Mesenchymal stem cell (in vitro differentiated cells and primary cell): ENCODE data around the gene TSPAN14.
A peak's percentile ranks its signal among the peaks of the same experiment; 100 is the strongest.
"Not testable (repeated sequence)": the region's sequence is repeated elsewhere in the genome, so short reads cannot be mapped to it uniquely, and the experiment has no call there.

Source experiments
- DNase-seq: peaks from one replicate; pipeline ENCODE4 v3.0.0-alpha.2; 2013
- H2AFZ ChIP-seq: one replicate; pipeline ENCODE4 v1.6.1; 2013; ENCODE audit warnings: low read depth, mild to moderate bottlenecking, control low read depth, inconsistent platforms, low read length, moderate library complexity
- H2AK5ac ChIP-seq: 2 replicates; pipeline ENCODE4 v1.6.1; 2013; ENCODE audit warnings: low read length, moderate library complexity, mild to moderate bottlenecking, inconsistent platforms; ENCODE audit not compliant: severe bottlenecking
- H2BK120ac ChIP-seq: one replicate; pipeline ENCODE4 v1.6.1; 2013; ENCODE audit warnings: low read depth, mild to moderate bottlenecking, inconsistent platforms, low read length, moderate library complexity
- H2BK12ac ChIP-seq, 2 experiments: one replicate each; pipeline ENCODE4 v1.6.1; 2013; ENCODE audit warnings: inconsistent platforms in 2 of 2, low read length in 2 of 2, mild to moderate bottlenecking in 2 of 2, moderate library complexity in 2 of 2, control low read depth in 1 of 2
- H2BK15ac ChIP-seq: one replicate; pipeline ENCODE4 v1.6.1; 2013; ENCODE audit warnings: mild to moderate bottlenecking, low read depth, inconsistent platforms; ENCODE audit not compliant: poor library complexity, severe bottlenecking
- H2BK5ac ChIP-seq: 2 replicates; pipeline ENCODE4 v1.6.1; 2013; ENCODE audit warnings: low read depth, mild to moderate bottlenecking, low read length, control low read depth, inconsistent platforms; ENCODE audit not compliant: poor library complexity, severe bottlenecking
- H3K14ac ChIP-seq, 2 experiments: one replicate each; pipeline ENCODE4 v1.6.1; 2013; ENCODE audit warnings: inconsistent platforms in 2 of 2, low read length in 2 of 2, control low read depth in 1 of 2, mild to moderate bottlenecking in 1 of 2, moderate library complexity in 1 of 2
- H3K18ac ChIP-seq, 2 experiments: one replicate each; pipeline ENCODE4 v1.6.1; 2013; ENCODE audit warnings: inconsistent platforms in 2 of 2, low read length in 2 of 2, control low read depth in 1 of 2, low read depth in 1 of 2, mild to moderate bottlenecking in 1 of 2
- H3K23ac ChIP-seq, 2 experiments: one replicate each; pipeline ENCODE4 v1.6.1; 2013; ENCODE audit warnings: inconsistent platforms in 2 of 2, low read length in 2 of 2, mild to moderate bottlenecking in 2 of 2, moderate library complexity in 2 of 2, control low read depth in 1 of 2
- H3K27ac ChIP-seq: 2 replicates; pipeline ENCODE4 v1.5.1; 2013; ENCODE audit warnings: mild to moderate bottlenecking, moderate library complexity, low read length, control low read depth, inconsistent platforms; ENCODE audit not compliant: poor library complexity, severe bottlenecking
- H3K27me3 ChIP-seq, 2 experiments: 2 replicates each; pipeline versions ENCODE4 v1.6.1 to v1.7.0; 2013; ENCODE audit warnings: low read length in 2 of 2, mild to moderate bottlenecking in 2 of 2, moderate library complexity in 2 of 2, control low read depth in 1 of 2, inconsistent platforms in 1 of 2; ENCODE audit not compliant: control insufficient read depth in 1 of 2, insufficient read depth in 1 of 2
- H3K36me3 ChIP-seq, 2 experiments: 2 replicates each; pipeline versions ENCODE4 v1.6.1 to v1.7.0; 2013; ENCODE audit warnings: low read length in 2 of 2, control low read depth in 1 of 2, inconsistent platforms in 1 of 2, low read depth in 1 of 2, mild to moderate bottlenecking in 1 of 2; ENCODE audit not compliant: insufficient read depth in 2 of 2, control insufficient read depth in 1 of 2
- H3K4ac ChIP-seq, 2 experiments: one replicate each; pipeline ENCODE4 v1.6.1; 2013; ENCODE audit warnings: inconsistent platforms in 2 of 2, low read length in 2 of 2, mild to moderate bottlenecking in 2 of 2, moderate library complexity in 2 of 2, control low read depth in 1 of 2, low read depth in 1 of 2
- H3K4me1 ChIP-seq: 2 replicates; pipeline ENCODE4 v1.6.1; 2013; ENCODE audit warnings: low read depth, low read length, control low read depth; ENCODE audit not compliant: control insufficient read depth, insufficient read depth
- H3K4me2 ChIP-seq: 2 replicates; pipeline ENCODE4 v1.6.1; 2013; ENCODE audit warnings: low read length, mild to moderate bottlenecking, inconsistent platforms; ENCODE audit not compliant: poor library complexity, severe bottlenecking
- H3K4me3 ChIP-seq, 2 experiments: 2 replicates each; pipeline versions ENCODE4 v1.5.1 to v1.7.0; 2013; ENCODE audit warnings: low read length in 2 of 2, mild to moderate bottlenecking in 2 of 2, control low read depth in 1 of 2, low read depth in 1 of 2; ENCODE audit not compliant: insufficient read depth in 1 of 2
- H3K79me1 ChIP-seq: replicated peaks from 2 replicates; pipeline ENCODE4 v1.6.1; 2013; ENCODE audit warnings: mild to moderate bottlenecking, control low read depth, low read length, inconsistent platforms; ENCODE audit not compliant: poor library complexity, severe bottlenecking
- H3K9ac ChIP-seq: 2 replicates; pipeline ENCODE4 v1.7.0; 2013; ENCODE audit warnings: mild to moderate bottlenecking, low read length, moderate library complexity
- H3K9me3 ChIP-seq: 2 replicates; pipeline ENCODE4 v1.7.0; 2013; ENCODE audit warnings: mild to moderate bottlenecking, low read length; ENCODE audit not compliant: control insufficient read depth
- H4K8ac ChIP-seq: one replicate; pipeline ENCODE4 v1.6.1; 2013; ENCODE audit warnings: inconsistent platforms, mild to moderate bottlenecking, low read length, moderate library complexity
- H4K91ac ChIP-seq: one replicate; pipeline ENCODE4 v1.6.1; 2013; ENCODE audit warnings: mild to moderate bottlenecking, low read length, inconsistent platforms
- WGBS: methylation state at CpG from one replicate; pipeline ENCODE4 v1.1.7; 2013; ENCODE audit warnings: mixed read lengths; 5-methylcytosine and 5-hydroxymethylcytosine counted together

The TSPAN14 gene

DNA sequence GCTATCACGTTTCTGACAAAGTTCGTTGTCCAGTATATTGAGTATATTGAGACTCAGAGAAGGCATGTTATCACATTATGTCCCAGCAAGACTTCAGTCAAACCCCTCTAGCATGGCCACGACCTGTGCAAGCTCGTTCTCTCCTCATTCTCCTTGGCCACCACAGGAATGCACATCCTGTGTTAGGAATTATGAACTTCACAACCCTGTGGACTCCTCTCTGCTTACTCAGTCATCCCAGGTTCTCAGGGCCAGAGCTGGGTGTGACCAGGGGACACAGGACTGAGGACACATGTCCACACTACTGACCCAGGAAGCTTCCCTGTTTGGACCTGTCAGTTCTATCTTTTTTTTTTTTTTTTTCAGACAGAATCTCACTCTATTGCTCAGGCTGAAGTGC lies 87.9 kb downstream of the TSPAN14 start:
- H4K91ac ChIP-seq, result no peak overlapping the region
- no peak overlapping the region for H3K4me3 ChIP-seq
- H3K27me3 ChIP-seq, result peaks cover 6 to 34% of the 10 kb centered on the region in 2 experiments
- no peak overlapping the region for H2BK12ac ChIP-seq
- no peak overlapping the region for H2BK5ac ChIP-seq
- no peak overlapping the region for H3K4ac ChIP-seq
- no peak overlapping the region for H2AK5ac ChIP-seq
- peak; percentile 18 for DNase-seq
- 66% methylated on average over 4 of the region's 4 CpGs for WGBS
- H3K79me1 ChIP-seq, result no peaks in the 10 kb centered on the region
- no peaks in the 10 kb centered on the region for H3K36me3 ChIP-seq
- H4K8ac ChIP-seq, result no peak overlapping the region
- no peak overlapping the region for H3K27ac ChIP-seq
- H3K14ac ChIP-seq, result no peak overlapping the region
- no peak overlapping the region for H2BK15ac ChIP-seq
- H2BK120ac ChIP-seq, result no peak overlapping the region
- no peak overlapping the region for H2AFZ ChIP-seq
- H3K18ac ChIP-seq, result no peak overlapping the region
- H3K4me1 ChIP-seq, result peaks cover 5% of the 10 kb centered on the region
- no peaks in the 10 kb centered on the region for H3K9me3 ChIP-seq
- H3K4me2 ChIP-seq, result no peak overlapping the region
- H3K23ac ChIP-seq, result no peak overlapping the region
- no peak overlapping the region for H3K9ac ChIP-seq

DNA sequence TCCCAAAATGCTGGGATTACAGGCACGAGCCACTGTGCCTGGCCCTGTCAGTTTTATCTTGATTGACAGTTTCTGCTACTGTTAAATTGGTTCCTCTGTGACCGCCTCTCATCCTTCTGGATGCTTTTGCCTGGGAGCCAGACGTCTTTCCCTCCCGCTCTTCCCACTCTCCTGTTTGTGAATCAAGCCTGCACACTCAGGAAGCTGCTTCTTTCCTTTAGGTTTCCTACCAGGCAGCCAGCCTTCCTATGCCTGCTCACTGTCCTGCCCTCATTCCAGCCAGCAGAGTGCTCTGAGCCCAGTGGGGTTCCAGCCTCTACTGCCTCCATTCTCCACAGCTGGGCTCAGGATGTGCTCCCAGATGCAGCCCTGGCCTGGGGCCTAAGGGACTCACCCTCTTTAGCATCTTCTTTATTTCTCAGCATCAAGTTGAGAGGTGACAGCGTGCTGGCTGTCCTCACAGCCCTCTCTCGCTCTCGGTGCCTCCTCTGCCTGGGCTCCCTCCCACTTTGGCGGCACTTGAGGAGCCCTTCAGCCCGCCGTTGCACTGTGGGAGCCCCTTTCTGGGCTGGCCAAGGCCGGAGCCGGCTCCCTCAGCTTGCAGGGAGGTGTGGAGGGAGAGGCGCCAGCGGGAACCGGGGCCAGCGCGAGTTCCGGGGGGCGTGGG lies 88.7 kb downstream of the TSPAN14 start:
- no peak overlapping the region for H3K18ac ChIP-seq
- no peak overlapping the region for H3K4me2 ChIP-seq
- H3K27me3 ChIP-seq, result peaks cover 4 to 41% of the 10 kb centered on the region in 2 experiments
- peaks cover 5% of the 10 kb centered on the region for H3K4me1 ChIP-seq
- H3K27ac ChIP-seq, result no peak overlapping the region
- H2BK15ac ChIP-seq, result no peak overlapping the region
- no peak overlapping the region for H2AFZ ChIP-seq
- no peak overlapping the region for H4K8ac ChIP-seq
- H3K36me3 ChIP-seq, result no peaks in the 10 kb centered on the region
- DNase-seq, result no peak
- H3K14ac ChIP-seq, result no peak overlapping the region
- H2AK5ac ChIP-seq, result no peak overlapping the region
- H3K4me3 ChIP-seq, result no peak overlapping the region
- WGBS, result 94% methylated on average over 19 of the region's 19 CpGs
- no peak overlapping the region for H2BK12ac ChIP-seq
- H2BK120ac ChIP-seq, result no peak overlapping the region
- H3K4ac ChIP-seq, result no peak overlapping the region
- no peak overlapping the region for H3K23ac ChIP-seq
- no peak overlapping the region for H2BK5ac ChIP-seq
- no peak overlapping the region for H3K9ac ChIP-seq
- no peaks in the 10 kb centered on the region for H3K9me3 ChIP-seq
- H4K91ac ChIP-seq, result peak overlapping the region; percentile 21
- H3K79me1 ChIP-seq, result no peaks in the 10 kb centered on the region

GRCh38 chr10:80543319-80543672 lies 89.2 kb downstream of the TSPAN14 start:
- not testable (repeated sequence) for H2BK15ac ChIP-seq, H3K36me3 ChIP-seq, H2BK5ac ChIP-seq, H3K4me1 ChIP-seq, H3K9me3 ChIP-seq, H4K91ac ChIP-seq, H3K9ac ChIP-seq, H3K27ac ChIP-seq, H3K23ac ChIP-seq, DNase-seq, H2BK12ac ChIP-seq, H2AK5ac ChIP-seq, H3K14ac ChIP-seq, H3K4ac ChIP-seq, H3K4me3 ChIP-seq, H3K79me1 ChIP-seq, H3K18ac ChIP-seq, H2BK120ac ChIP-seq, H2AFZ ChIP-seq, H3K4me2 ChIP-seq, H4K8ac ChIP-seq
- 98% methylated on average over 25 of the region's 25 CpGs for WGBS
- H3K27me3 ChIP-seq, result peaks cover 4 to 41% of the 10 kb centered on the region in 2 experiments

GRCh38 chr10:80544316-80544953 lies 90.3 kb downstream of the TSPAN14 start:
- H3K79me1 ChIP-seq, result no peaks in the 10 kb centered on the region
- no peak overlapping the region for H3K4ac ChIP-seq
- H3K18ac ChIP-seq, result no peak overlapping the region
- no peak overlapping the region for H2AK5ac ChIP-seq
- peaks cover 5% of the 10 kb centered on the region for H3K4me1 ChIP-seq
- no peaks in the 10 kb centered on the region for H3K9me3 ChIP-seq
- H3K4me2 ChIP-seq, result no peak overlapping the region
- 84% methylated on average over 12 of the region's 12 CpGs for WGBS
- H2BK5ac ChIP-seq, result no peak overlapping the region
- no peak overlapping the region for H3K4me3 ChIP-seq
- H3K36me3 ChIP-seq, result no peaks in the 10 kb centered on the region
- no peak overlapping the region for H3K14ac ChIP-seq
- H4K91ac ChIP-seq, result no peak overlapping the region
- peaks cover 4 to 46% of the 10 kb centered on the region in 2 experiments for H3K27me3 ChIP-seq
- H2BK15ac ChIP-seq, result no peak overlapping the region
- no peak for DNase-seq
- H3K9ac ChIP-seq, result no peak overlapping the region
- H3K23ac ChIP-seq, result no peak overlapping the region
- no peak overlapping the region for H2AFZ ChIP-seq
- no peak overlapping the region for H3K27ac ChIP-seq
- H2BK12ac ChIP-seq, result no peak overlapping the region
- H2BK120ac ChIP-seq, result no peak overlapping the region
- H4K8ac ChIP-seq, result no peak overlapping the region
